Measurements from ENCODE around the gene BAIAP2.

- TF ChIP-seq, protein P1, sequence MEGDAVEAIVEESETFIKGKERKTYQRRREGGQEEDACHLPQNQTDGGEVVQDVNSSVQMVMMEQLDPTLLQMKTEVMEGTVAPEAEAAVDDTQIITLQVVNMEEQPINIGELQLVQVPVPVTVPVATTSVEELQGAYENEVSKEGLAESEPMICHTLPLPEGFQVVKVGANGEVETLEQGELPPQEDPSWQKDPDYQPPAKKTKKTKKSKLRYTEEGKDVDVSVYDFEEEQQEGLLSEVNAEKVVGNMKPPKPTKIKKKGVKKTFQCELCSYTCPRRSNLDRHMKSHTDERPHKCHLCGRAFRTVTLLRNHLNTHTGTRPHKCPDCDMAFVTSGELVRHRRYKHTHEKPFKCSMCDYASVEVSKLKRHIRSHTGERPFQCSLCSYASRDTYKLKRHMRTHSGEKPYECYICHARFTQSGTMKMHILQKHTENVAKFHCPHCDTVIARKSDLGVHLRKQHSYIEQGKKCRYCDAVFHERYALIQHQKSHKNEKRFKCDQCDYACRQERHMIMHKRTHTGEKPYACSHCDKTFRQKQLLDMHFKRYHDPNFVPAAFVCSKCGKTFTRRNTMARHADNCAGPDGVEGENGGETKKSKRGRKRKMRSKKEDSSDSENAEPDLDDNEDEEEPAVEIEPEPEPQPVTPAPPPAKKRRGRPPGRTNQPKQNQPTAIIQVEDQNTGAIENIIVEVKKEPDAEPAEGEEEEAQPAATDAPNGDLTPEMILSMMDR (IDR thresholded peaks at IDR 0.05): no peak
- no peak for TF ChIP-seq EZH2 (IDR thresholded peaks at IDR 0.05; ENCODE audit: borderline replicate concordance, insufficient read depth, low read depth, low read length, poor library complexity, severe bottlenecking)
Measured at GRCh38 chr17:81044764-81045589, 10.0 kb downstream of the BAIAP2 start.
